SU-DHL-6 (cell line): Measurements from ENCODE around the gene HCFC1.

Experiments used
- EZH2phosphoT487 ChIP-seq: fragments of 200-600 bp; sonication (generic), shearing (Covaris generic); conservative IDR thresholded peaks from 2 replicates; pipeline ENCODE4 v1.6.1; 2018; ENCODE audit warnings: mild to moderate bottlenecking, antibody characterized with exemption, low read length, moderate library complexity, mixed read lengths
- TF ChIP-seq, protein P1 (sequence below): fragments of 200-600 bp; sonication (generic); IDR thresholded peaks from one replicate; pipeline ENCODE4 v1.5.1; 2017; ENCODE audit warnings: antibody characterized with exemption, mild to moderate bottlenecking, low read length, moderate library complexity; ENCODE audit not compliant: insufficient read depth, poor library complexity, severe bottlenecking

DNA sequence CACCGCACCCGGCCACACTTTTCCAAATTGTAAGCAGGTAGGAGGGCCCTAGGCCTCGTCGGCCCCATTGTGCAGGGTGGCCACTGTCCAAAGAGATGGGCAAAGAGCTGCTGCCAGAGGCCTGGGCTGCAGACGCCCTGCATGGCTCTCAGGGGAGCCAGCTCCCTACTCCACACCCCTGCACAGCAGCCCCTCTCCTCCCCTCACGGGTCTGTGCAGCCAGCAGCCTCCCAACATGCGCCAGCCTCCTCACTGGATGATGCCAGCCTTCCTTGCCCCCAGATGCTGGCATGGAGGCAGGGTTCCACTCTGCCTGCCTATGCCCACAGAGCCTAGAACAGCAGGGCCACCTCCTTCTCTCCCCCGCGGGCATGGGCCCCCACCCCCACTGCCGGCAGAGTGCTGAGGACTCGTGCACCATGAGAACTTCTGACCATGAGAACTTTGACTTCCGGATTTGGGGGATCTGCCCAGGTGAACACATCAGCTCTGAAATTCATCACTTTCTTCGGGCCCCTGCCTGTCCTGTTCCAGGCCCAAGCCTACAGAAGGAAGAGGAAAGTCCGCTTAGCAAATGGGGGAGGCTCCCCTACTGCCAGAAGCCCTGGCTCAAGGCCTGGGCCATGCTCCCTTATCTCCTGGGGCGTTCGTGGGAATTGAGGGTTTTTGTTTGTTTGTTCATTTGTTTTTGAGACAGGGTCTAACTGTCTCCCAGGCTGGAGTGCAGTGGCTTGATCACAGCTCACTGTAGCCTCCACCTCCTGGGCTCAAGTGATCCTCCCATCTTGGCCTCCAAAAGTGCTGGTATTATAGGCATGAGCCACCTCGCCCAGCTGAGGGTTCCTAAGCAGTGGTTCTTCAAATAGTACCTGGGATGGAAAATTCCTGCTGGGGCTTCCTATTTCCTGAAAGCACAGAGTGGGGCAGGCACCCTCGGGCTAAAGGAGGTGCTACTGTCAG lies 40.0 kb upstream of the HCFC1 start:
- TF ChIP-seq, protein P1, sequence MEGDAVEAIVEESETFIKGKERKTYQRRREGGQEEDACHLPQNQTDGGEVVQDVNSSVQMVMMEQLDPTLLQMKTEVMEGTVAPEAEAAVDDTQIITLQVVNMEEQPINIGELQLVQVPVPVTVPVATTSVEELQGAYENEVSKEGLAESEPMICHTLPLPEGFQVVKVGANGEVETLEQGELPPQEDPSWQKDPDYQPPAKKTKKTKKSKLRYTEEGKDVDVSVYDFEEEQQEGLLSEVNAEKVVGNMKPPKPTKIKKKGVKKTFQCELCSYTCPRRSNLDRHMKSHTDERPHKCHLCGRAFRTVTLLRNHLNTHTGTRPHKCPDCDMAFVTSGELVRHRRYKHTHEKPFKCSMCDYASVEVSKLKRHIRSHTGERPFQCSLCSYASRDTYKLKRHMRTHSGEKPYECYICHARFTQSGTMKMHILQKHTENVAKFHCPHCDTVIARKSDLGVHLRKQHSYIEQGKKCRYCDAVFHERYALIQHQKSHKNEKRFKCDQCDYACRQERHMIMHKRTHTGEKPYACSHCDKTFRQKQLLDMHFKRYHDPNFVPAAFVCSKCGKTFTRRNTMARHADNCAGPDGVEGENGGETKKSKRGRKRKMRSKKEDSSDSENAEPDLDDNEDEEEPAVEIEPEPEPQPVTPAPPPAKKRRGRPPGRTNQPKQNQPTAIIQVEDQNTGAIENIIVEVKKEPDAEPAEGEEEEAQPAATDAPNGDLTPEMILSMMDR, result no peak
- no peak for TF ChIP-seq EZH2phosphoT487
